ENCODE data around the gene TMEM233. TPM values are rescaled to one million over a fixed set of nuclear protein-coding genes. Genes with fewer than 3 reads are reported as not detected.

The TMEM233 gene
- total RNA-seq, 1 experiment from 2014 or later, result not detected

DNA sequence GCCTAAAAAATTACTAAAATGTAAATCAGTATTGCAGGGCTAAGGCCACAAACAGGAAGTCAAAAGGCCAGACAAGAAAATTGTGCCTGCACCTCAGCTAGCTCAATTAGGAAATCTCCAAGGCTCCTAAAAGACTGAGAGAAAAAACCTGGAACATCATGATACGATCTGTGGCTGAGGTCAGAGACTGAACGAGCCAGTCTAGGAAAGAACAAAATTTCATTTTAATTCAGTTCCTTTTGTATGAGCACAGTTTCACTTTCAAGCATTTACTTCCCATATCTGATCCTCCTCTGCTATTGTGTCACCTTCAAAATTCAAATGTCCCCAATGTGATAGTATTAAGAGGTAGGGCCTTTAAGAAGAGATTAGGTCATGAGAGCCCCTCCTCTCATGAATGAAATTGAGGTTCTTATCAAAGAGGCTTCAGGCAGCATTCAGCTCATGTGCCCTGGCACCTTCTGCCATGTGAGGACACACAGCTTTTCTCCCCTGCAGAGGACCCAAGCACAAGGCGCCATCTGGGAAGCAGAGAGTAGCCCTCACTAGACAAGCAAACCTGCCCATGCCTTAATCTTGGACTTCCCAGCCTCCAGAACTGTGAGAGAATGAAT is 89.2 kb downstream of the TMEM233 start:
- no peaks in the 10 kb centered on the region for H3K4me1 Mint-ChIP-seq (ENCODE audit: insufficient read depth, unreplicated experiment)
- intact Hi-C loops (cut with micrococcal nuclease), result no loop called here

GRCh38 chr12:119683413-119683812 is 89.8 kb downstream of the TMEM233 start:
- H3K9me3 Mint-ChIP-seq (ENCODE audit: unreplicated experiment), result no peaks in the 10 kb centered on the region
- POLR2A ChIA-PET, result no interaction called here
- CTCF ChIA-PET, result interaction anchor here (0.6 to 0.9 kb wide), 2 partner anchors 16 to 257 kb away, joined by 3 read pairs; partner anchors contain the start of gene PRKAB1
- H3K4me1 Mint-ChIP-seq (ENCODE audit: insufficient read depth, unreplicated experiment), result no peaks in the 10 kb centered on the region
- H3K36me3 Mint-ChIP-seq (ENCODE audit: insufficient read depth, unreplicated experiment), result peaks cover 35% of the 10 kb centered on the region
- no peaks in the 10 kb centered on the region for H3K27me3 Mint-ChIP-seq (ENCODE audit: insufficient read depth, unreplicated experiment)
- no peak overlapping the region for H3K27ac Mint-ChIP-seq (ENCODE audit: low read depth, unreplicated experiment)
- intact Hi-C loops (cut with micrococcal nuclease), result no loop called here
- DNase-seq (ENCODE audit: unreplicated experiment), result peak; percentile 29
- TF ChIP-seq CTCF (IDR thresholded peaks at IDR 0.05; ENCODE audit: unreplicated experiment), result no peak
- BruUV-seq (replicated peaks), result no TSS peak
- H3K4me3 Mint-ChIP-seq (ENCODE audit: unreplicated experiment), result no peak overlapping the region

More for the DNA sequence above, 89.2 kb downstream of the TMEM233 start:
- no TSS peak for BruUV-seq (replicated peaks)
- DNase-seq (ENCODE audit: unreplicated experiment), result no peak
- H3K4me3 Mint-ChIP-seq (ENCODE audit: unreplicated experiment), result no peak overlapping the region
- peaks cover 41% of the 10 kb centered on the region for H3K36me3 Mint-ChIP-seq (ENCODE audit: insufficient read depth, unreplicated experiment)
- TF ChIP-seq CTCF (IDR thresholded peaks at IDR 0.05; ENCODE audit: unreplicated experiment), result no peak
- H3K27me3 Mint-ChIP-seq (ENCODE audit: insufficient read depth, unreplicated experiment), result no peaks in the 10 kb centered on the region
- no peak overlapping the region for H3K27ac Mint-ChIP-seq (ENCODE audit: low read depth, unreplicated experiment)
- CTCF ChIA-PET, result interaction anchor here (0.6 to 5.7 kb wide), 5 partner anchors 12 to 382 kb away, joined by 4 to 25 read pairs (median 4); partner anchors contain the start of gene PRKAB1
- POLR2A ChIA-PET, result interaction anchor here (1.1 to 1.9 kb wide), 3 partner anchors 12 to 15 kb away, joined by 4 to 11 read pairs (median 5); partner anchors contain the start of gene PRKAB1
- H3K9me3 Mint-ChIP-seq (ENCODE audit: unreplicated experiment), result no peaks in the 10 kb centered on the region

DNA sequence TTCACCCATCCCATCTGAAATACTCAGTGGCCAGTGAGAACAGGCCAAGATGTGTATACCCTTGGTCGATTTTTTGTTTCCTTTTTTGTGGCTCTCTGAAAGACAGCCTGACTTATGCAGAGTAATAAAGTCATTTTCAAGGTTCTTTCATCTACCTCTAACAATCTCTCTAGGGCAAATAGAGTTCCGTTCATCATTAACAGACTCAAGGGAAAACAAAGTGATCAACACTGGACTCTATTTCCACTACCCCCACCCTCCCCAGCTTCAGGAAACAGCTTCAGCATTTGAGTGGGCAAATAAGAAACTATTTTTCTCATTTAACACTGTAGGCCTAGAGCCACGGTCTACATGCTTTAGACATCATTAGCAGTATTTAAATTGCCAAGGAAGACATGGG is 90.2 kb downstream of the TMEM233 start:
- DNase-seq (ENCODE audit: unreplicated experiment), result no peak
- no peaks in the 10 kb centered on the region for H3K27me3 Mint-ChIP-seq (ENCODE audit: insufficient read depth, unreplicated experiment)
- no peak overlapping the region for H3K4me3 Mint-ChIP-seq (ENCODE audit: unreplicated experiment)
- intact Hi-C loops (cut with micrococcal nuclease), result no loop called here
- no peaks in the 10 kb centered on the region for H3K4me1 Mint-ChIP-seq (ENCODE audit: insufficient read depth, unreplicated experiment)
- no TSS peak for BruUV-seq (replicated peaks)
- H3K9me3 Mint-ChIP-seq (ENCODE audit: unreplicated experiment), result no peaks in the 10 kb centered on the region
- no peak for TF ChIP-seq CTCF (IDR thresholded peaks at IDR 0.05; ENCODE audit: unreplicated experiment)
- ChIA-PET CTCF (interaction anchor here (0.6 to 0.9 kb wide), 2 partner anchors 16 to 256 kb away, joined by 3 read pairs; partner anchors contain the start of gene PRKAB1), POLR2A (no interaction called here)
- H3K36me3 Mint-ChIP-seq (ENCODE audit: insufficient read depth, unreplicated experiment), result peaks cover 31% of the 10 kb centered on the region
- no peak overlapping the region for H3K27ac Mint-ChIP-seq (ENCODE audit: low read depth, unreplicated experiment)

DNA sequence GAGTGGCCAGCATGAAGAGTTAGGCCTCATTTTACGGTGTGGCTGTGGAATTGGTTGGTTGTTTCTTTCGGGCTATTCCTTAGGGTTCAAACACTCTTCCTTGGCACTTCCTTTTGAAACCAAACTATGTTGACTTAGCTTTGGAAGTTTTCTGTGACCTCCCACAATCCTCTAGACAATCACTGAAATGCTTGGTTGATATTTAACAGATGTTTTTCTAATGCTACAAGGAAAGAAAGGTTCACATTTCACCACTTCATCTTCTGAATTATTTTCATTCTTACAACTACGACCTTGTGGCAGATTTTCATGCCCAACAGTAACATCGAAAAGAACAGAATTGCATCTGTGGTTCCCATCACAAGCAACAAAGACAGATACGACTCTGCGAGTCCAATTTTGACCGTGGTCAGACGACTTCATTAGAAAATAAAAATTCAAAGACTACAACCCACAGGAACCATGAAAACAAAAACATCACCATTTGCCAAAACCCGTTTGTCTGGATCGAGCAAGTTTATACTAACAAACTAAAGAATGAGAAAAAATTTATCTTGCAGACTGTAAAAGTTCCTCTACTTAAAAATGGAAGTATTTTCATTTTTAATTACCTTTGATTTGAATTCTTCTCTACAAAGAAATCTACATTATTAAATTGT is 91.3 kb downstream of the TMEM233 start:
- Mint-ChIP-seq H3K4me3 (ENCODE audit: unreplicated experiment) (no peak overlapping the region), H3K27ac (ENCODE audit: low read depth, unreplicated experiment) (no peak overlapping the region), H3K27me3 (ENCODE audit: insufficient read depth, unreplicated experiment) (no peaks in the 10 kb centered on the region), H3K4me1 (ENCODE audit: insufficient read depth, unreplicated experiment) (no peaks in the 10 kb centered on the region), H3K36me3 (ENCODE audit: insufficient read depth, unreplicated experiment) (peaks cover 22% of the 10 kb centered on the region), H3K9me3 (ENCODE audit: unreplicated experiment) (no peaks in the 10 kb centered on the region)
- TF ChIP-seq CTCF (IDR thresholded peaks at IDR 0.05; ENCODE audit: unreplicated experiment), result no peak
- no TSS peak for BruUV-seq (replicated peaks)
- intact Hi-C loops (cut with micrococcal nuclease), result no loop called here
- POLR2A ChIA-PET, result interaction anchor here (2.7 kb wide), 1 partner anchor 17 kb away, joined by 8 read pairs; the partner anchor contains the start of gene PRKAB1
- CTCF ChIA-PET, result no interaction called here
- no peak for DNase-seq (ENCODE audit: unreplicated experiment)

All from MCF 10A (cell line).